Vagina (tissue), 2 donors: ENCODE data around the gene PLAA.

Experiments used
- CTCF ChIP-seq, 3 experiments: fragments of 450-650 bp in 2 of 3; fragments of 200-600 bp in 1 of 3; sonication (generic) in 1 of 3; IDR thresholded peaks; one replicate each; pipeline ENCODE4 v1.5.1; 2017 to 2019; ENCODE audit warnings: antibody characterized with exemption in 3 of 3, mild to moderate bottlenecking in 2 of 3, moderate library complexity in 2 of 3
- POLR2A ChIP-seq, 2 donors: fragments of 450-650 bp; IDR thresholded peaks; one replicate each; pipeline ENCODE4 v1.6.1; 2017; ENCODE audit warnings: antibody characterized with exemption in 2 of 2, mild to moderate bottlenecking in 2 of 2, moderate library complexity in 2 of 2
- POLR2AphosphoS5 ChIP-seq, 2 donors: sonication (generic); formaldehyde crosslinking; IDR thresholded peaks; one replicate each; pipeline ENCODE4 v1.9.0; 2017; ENCODE audit warnings: antibody characterized with exemption in 2 of 2, mild to moderate bottlenecking in 2 of 2, low read depth in 1 of 2; ENCODE audit not compliant: insufficient read depth in 1 of 2

GRCh38 chr9:26975728-26976707 lies 29.0 kb upstream of the PLAA start:
- TF ChIP-seq POLR2AphosphoS5 (IDR thresholded peaks at IDR 0.05; ENCODE audit: insufficient read depth in 1 of 2, low read depth in 1 of 2), result no peak
- no peak for TF ChIP-seq CTCF (IDR thresholded peaks at IDR 0.05)
- TF ChIP-seq POLR2A (IDR thresholded peaks at IDR 0.05), result no peak
